HG02840 (cell line): ENCODE results near the gene FOXC2.

Experiments
- ATAC-seq: cut with Tn5 transposase; IDR thresholded peaks from one replicate; pipeline ENCODE4 v1.9.1; 2021; ENCODE audit warnings: mild to moderate bottlenecking, moderate library complexity, moderate number of reproducible peaks; ENCODE audit not compliant: unreplicated experiment, low FRiP score

Gene FOXC2

DNA sequence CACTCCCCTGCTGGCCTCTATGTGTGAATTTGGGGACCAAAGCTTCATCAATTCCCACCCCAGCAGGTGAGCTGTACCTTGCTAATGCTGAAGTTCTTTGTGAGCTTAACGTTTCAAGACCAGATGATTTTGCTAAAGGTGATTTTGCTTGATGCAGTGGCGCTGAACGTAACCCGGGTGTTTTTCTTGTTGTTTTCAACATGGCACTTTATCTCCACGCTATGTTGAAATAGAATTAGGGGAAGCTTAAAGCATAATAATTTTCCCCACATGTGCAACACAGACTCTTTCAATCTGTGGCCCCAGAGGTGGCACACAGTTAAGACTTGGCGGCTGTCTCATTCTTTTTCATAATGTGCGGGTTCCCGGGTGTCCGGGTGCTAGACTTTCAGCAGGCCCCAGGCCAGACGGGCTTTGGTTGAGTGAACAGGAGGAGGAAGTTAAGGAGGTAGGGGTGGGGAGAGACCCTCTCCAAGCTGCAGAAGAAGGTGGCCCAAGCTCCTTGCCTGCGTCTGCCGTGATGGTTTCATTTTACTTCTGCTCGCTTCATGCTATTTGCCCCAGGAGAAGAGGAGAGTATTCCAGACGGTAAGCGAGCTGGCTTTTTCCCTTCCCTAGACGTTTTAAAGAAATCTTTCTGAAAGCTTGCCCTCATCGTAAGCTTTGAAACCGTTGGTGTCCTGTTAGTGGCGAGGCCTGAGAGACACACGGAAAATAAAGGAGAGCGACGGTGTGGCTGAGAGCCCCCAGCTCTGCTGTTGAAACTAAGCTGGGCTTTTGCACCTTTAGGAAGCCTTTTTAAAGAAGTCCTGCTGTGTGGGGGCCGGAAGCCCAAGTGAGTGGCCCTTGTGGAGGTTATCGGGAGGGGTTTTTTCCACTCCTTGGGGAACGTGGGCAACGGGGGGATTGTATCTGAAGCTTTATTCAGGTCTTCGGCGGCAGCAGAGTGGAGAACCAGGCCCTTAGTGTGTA, 4.2 kb downstream of the FOXC2 start:
- no peak for ATAC-seq

DNA sequence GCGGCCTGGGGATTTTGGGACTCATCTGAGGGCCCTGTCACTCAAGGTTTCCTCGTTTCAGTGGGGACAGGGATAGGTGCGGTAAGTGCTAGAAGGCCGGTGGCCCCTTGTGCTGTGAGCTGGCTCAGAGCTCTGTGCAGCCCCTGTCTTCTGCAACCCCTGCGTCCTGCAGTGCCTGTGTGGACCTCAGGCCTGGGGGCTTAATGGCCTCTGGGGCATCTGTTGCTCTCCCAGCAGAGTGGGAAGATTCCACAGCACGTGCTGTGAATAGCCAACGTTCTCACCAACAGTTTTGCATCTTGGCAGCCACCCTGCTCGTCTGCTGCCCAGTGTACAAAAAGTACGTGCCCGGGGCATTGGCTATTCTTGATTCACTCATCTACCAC, 4.9 kb downstream of the FOXC2 start:
- ATAC-seq = no peak

DNA sequence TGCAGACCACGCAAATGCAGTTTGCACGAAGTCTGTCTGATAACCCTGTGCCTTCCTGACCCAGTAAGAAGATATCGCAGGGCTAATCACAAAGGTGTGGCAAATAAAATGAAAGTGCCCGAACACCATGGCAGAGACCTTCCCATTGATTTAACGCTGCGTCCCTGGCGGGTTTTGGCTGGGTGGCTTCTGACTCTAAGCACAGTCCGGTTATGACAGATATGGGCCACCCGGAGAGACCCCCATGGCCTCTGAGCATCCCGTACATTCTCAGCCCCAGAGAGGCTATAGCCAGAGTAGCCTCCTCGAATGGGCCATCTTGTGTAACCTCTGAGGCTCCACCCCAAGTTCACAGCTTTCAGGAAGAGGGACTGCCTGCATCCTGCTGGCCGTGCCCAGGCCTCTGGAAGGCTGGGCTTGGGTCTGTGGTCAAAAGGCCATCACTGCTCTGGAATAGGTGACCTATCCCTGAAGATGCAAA, 5.5 kb downstream of the FOXC2 start:
- ATAC-seq = no peak

DNA sequence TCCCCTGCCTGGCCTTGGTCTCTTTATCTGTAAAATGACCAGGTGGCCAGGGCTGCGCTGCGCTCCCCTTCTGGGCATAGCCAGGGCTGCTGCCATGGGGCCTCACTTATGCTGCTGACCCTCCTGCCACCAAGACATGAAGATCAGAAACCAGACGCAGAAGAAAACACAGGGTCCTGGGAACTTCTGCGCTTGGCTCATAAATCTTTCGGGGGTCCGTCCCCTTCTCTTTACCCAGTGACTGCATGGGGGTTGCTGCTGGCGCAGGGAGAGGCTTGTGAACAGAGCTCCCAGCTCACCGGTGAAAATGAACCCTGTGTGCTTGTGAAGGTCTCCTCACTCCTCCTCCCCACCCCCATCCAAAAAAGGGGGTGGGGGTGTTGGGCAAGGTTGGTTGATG, 6.0 kb downstream of the FOXC2 start:
- no peak for ATAC-seq

DNA sequence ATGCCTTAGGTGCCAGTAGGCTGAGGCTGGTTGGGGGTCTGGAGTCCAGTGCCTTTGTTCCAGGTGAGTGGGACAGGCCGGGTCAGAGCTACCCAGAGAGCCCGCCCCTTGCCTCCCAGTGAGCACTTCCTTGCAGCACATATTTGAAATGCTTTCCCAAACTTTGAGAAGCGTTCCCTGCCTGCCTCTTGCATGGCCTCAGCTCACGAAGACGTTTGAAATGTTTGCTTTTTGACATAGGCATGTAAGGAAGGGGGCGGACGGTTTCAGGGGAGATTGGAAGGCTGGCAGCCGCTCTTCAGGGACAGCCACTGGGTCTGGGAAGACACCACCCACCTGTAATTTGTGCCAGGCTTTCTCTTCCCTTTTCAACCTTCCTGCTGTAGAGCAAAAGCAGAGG, 6.6 kb downstream of the FOXC2 start:
- ATAC-seq = no peak

DNA sequence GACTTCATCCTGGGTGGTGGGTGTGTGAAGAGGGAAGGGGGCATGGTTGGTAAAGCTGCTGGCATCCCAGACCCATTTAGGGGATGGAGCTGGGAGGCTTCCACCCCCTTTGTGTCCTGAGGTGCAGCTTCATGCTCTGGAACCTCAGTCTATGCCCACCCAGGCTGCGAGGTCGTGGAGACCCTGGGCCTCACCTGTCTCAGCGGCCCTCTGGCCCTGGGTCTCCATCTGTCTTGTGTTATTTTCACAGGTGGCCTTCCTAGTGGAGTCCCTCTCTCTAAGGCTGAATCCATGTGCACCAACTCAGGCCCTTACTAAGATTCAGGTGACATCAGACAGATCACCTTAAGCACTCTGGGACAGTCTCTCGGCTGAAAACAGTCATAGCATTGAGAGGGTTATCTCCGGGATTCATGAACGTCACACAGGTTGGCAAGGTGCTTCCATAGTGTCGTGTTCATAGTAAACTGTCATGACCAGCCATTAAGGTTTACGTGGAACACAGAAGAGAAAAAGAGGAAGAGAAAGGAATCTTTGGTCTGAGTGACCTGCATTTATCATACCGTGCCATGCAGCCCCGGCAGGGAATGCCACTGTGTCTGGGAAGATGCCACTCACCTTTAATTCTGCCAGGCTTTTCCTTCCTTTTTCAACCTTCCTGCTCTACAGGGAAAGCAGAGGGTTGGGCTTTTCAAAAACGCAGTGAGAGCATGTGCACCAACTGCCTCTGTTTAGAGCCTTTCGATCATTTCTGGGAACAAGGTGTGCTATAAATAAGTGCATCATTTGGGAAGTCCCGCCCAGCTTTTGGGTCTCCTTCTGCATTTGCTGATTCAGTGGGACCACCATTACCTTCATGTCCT, 7.2 kb downstream of the FOXC2 start:
- no peak for ATAC-seq

DNA sequence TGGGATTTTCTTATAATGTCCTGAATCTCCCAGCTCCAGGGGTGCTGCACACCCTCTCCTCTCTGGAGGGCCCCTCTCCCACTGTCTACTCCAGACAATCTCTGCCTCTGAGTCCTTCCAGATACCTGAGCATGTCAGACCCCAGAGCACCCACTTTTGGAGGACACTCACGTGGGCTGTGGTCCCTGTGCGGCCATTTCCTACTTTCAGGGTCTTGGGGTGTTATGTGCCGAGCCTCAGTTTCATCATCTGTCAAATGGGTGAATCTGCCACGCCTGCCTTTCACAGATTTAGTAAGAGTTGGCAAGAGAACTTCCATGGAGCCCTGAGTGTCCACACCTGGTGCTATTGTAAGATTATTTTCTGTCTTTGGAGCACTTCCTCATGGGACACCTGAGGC, 8.0 kb downstream of the FOXC2 start:
- no peak for ATAC-seq

DNA sequence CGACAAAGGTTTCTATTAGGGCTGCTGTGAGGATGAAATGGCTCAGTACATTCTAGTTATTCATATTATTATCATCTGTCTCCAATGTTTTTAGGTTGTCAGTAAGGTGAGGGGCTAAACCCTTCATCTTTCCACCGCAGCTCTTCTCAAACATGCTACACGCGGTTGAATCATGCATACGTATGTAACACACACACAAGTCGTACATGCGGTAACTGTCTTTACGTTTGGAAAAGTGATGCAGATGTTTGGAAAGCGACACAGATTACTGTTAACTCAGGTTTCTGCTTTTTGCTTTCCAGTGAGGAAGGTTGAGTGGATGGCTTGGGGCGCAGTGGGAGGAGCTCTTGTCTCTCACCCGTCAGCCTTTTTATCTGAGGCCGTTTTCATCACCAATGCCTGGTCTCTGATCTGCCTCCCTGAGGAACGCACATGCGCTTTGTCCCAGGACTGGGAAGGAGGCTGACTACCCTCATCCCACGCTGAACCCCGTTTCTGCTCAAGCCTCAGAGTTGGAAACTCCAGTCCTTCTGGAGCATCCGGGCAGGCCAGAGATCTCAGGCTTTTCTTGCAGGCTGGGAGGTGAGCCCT, 8.6 kb downstream of the FOXC2 start:
- no peak for ATAC-seq

DNA sequence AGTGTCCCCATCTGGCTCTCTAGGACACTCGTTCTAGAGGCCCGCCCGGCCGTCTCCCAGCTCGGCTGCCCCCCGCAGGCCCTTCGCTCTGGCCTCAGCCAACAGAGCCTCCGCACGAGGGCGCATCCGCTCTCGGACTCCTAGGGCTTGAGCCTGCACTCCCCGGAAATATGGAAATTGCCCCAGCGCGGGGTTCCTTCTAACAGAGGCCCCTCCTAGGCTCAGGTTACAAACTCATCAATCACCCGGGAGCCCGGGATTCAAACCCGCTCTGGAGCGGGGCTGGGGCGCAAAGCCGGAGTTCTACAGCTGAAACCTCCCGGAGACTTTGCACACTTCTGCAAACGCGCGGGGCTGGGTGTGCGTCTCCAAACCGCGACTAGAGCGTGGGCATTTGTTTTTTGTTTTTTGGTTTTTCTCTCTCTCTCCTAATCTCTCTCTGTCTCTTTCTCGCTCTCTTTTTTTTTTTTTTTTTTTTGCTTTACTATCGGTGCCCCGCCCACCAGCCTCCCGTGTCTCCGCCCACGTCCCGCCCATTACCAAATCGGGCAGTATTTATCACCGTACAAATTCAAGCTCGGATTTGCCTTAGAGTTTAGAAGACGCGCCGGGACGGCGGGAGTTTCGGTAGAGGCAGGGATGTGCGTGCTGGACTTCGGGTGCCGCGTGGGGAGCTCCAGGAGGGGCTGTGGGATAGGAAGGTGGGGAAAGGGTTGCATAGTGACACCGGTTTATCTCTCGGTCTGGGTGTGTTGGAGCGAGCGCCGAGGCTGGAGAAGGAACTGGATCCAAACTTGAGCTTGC, 9.3 kb downstream of the FOXC2 start:
- ATAC-seq = no peak

DNA sequence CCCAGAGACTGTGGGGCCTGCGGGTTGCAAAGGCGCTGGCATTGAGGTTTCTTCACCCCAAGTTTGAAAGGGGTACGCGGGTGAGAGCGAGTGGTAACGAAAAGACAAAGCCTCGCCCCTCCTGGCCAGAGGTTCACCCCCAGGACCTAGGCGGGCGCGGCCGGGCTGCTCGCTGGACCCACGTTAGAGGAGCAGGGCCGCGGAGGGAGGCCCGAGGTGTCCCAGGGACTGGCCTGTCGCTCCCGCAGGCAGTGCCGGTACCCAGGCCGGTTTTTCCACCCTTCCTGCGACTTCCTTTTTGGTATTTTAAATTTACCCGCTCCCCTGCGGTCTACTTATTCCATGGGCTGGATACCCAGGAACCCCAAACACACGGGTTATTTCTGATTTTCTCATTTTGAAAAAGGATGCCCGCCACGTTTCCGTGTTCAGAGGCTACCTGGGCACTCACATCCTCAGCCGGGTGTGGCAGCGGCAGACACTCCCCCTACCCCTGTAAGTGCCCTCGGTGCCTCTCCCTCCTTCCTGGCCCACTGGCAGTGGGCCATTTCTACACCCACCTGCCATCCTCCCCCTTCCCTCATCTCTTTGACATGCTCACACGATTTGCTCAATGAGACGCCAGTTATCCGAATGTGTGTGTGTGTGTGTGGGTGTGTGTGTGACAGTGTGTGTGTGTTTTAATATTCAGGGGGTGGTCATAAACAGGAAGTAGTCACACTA, 10.1 kb downstream of the FOXC2 start:
- no peak for ATAC-seq

DNA sequence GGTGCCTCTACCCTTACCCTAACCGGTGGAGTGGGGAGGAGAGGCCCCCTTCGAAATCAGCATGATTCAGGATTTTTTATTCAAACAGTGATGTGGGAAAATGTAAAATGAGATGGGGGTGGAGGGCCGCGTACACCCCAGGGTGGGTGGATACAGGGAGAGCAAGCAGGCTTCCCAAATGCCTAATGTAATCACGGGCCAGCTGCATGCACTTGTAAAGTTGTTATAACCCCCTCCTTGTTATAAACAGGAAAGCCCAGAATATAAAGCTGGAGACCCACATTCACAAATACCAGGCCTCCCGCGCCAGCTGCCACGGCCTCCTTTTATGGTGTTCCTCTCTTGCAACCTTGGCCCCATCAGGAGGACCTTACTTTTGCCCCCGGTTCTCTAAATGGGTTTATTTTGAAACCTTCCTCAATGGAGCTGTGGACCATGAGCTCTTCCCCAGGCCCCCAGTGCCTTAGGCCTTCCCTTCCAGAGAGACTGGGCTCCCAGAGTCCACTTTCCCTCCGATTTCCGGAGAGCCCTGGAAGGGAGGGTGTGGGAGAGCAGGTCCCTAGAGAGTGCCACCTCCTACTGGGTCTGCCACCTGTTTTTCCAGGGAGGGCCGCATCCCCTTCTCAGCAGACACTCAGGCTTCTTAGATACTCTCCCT, 10.8 kb downstream of the FOXC2 start:
- no peak for ATAC-seq

DNA sequence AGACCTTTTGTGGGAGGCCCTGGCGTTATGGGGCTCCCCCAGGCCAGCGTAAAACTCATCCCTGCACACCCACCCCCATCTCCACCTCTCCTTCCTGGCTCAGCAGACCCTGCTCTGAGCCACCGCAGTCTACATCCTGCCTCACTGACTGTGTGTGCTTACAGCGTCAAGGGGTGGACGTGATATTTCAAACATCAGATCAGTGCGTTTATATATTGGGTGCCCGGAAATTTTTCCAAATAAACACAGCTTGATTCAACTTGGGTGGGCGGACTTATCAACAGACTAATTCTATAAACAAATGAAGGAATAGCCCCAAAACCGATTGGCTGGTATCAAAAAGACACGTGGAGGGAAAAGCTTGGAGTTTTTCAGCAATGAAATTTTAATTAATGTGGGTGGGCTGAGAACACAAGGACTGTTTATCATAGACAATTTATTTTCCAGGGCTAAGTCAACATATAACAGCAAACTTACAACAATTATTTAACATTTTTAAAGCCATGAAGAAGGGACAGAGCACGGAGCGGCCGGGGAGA, 11.5 kb downstream of the FOXC2 start, which contains the start of gene FOXL1:
Gene FOXL1 (plus strand): TSS at position 489 of the 539 bp plus-strand sequence. CDS start 175 bp downstream, outside the sequence.
- ATAC-seq = no peak

DNA sequence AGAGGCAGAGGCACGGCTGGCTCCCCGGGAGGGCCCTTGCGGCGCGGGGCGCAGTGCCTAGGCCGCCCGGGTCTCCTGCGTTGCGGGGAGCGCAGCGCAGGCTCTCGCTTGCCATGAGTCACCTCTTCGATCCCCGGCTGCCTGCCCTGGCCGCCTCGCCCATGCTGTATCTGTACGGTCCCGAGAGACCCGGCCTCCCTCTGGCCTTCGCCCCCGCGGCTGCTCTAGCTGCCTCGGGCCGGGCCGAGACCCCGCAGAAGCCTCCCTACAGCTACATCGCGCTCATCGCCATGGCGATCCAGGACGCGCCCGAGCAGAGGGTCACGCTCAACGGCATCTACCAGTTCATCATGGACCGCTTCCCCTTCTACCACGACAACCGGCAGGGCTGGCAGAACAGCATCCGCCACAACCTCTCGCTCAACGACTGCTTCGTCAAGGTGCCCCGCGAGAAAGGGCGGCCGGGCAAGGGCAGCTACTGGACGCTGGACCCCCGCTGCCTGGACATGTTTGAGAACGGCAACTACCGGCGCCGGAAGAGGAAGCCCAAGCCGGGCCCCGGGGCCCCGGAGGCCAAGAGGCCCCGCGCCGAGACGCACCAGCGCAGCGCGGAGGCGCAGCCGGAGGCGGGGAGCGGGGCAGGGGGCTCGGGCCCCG, 12.1 kb downstream of the FOXC2 start:
- ATAC-seq = no peak

DNA sequence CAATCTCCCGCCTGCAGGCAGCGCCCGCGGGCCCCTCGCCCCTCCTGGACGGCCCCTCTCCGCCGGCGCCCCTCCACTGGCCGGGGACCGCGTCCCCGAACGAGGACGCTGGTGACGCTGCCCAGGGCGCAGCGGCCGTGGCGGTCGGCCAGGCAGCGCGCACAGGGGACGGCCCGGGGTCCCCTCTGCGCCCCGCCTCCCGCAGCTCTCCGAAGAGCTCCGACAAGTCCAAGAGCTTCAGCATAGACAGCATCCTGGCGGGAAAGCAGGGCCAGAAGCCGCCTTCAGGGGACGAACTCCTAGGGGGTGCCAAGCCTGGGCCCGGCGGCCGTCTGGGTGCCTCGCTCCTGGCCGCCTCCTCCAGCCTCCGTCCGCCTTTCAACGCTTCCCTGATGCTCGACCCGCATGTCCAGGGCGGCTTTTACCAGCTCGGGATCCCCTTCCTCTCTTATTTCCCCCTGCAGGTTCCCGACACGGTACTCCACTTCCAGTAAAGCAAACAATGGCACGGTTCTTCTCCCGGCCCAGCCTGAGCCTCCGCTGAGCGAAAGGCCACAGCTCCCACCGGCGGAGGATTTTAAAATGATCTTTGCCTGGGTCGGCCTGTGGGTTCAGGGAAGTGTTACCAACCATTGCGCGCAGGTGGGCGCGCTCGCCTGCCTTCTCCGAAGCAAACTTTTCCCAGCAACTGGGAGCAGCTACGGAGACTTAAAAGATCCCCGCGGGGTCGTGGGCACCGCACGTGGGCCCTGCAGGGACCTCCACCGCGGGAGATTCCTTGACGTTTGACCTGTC, 12.8 kb downstream of the FOXC2 start:
- no peak for ATAC-seq

DNA sequence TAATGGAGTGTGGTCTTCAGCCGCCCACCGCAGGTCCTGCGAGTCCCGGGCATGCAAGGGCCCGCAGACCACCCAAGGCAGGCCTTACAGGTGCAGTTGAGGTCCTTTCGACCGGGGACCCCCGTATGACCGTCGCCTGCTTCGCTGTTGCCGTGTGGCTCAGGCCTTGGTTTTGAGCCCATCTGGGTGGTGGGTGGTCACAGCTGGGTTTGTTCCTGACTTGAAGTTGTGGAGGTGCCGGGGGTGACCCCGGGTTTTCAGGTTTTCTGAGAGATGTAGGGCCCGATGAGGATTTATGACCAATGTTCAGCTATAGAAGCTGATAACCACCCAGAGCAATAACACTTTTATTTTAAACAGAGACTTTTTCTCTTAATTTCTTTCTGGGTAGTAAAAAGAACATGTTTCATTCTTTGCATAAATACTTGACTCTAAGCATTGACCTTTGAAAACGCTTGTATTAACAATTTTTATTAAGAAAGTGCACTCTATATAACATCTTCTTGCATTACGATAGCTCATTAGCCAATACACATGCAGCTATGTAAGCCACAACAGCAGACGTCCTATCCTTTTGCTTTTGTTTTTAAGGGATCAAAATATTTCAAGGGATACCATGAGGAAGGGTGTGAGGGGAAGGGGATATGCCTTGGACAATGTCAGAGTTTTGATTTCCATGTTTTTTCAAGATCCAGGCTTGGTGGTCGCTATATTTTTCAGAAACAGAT, 13.6 kb downstream of the FOXC2 start:
- ATAC-seq = no peak

DNA sequence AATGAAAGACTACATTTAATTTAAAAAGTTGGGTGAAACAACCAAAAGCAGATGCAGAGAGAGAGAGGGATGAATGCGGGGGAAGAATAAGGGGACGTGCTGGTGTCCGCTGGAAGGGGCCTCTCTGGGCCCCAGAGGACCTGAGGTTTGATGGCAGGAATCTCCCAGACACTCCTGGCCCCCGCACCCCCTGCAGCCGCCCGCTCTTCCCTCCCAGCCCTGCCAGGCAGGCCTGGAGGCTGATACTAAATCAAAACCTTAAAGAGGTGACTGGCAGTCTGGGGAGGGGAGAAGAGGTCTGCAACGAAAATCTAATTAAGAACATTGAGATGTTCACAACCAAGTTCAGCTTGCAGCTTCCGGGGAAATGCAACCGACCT, 14.2 kb downstream of the FOXC2 start:
- no peak for ATAC-seq

DNA sequence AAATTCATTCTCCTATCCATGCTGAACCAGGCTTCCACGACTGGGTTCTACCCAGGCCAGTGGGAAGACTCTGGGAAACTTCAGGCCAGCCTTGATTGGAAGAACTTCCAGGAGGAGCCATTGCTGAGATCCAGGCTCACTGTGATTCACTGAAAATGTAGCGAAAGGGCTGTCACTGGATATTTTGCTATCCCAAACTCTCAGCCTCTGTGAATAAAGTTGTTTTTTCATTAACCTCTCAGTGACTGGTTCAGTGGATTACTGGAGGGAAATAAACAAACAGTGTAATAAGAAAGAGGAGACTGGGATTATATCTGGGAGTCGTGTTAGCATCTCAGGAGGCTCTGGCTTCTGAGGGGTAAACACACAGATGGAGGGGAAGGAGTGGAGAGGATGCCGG, 14.8 kb downstream of the FOXC2 start:
- no peak for ATAC-seq
